SK-N-SH treated with all-trans-retinoic acid at 6 μM for 48 hours (cell line): ENCODE results near the gene ZNF385C.

Source experiments
- ATAC-seq: fragments of 200-7000 bp; cut with Tn5 transposase; 3 replicates; pipeline ENCODE4 v1.9.1; 2020; ENCODE audit warnings: mild to moderate bottlenecking, moderate library complexity
- ARNTL ChIP-seq: fragments of 450-650 bp; formaldehyde crosslinking; IDR thresholded peaks from 2 replicates; pipeline ENCODE4 v1.5.0; 2020; ENCODE audit warnings: low read depth, mild to moderate bottlenecking, moderate library complexity, borderline replicate concordance
- BACH2 ChIP-seq: fragments of 250-450 bp; sonication (Bioruptor Pico); IDR thresholded peaks from 2 replicates; pipeline ENCODE4 v1.9.0; 2021; ENCODE audit warnings: mild to moderate bottlenecking, borderline replicate concordance
- CSDC2 ChIP-seq: fragments of 250-450 bp; sonication (Bioruptor Pico); IDR thresholded peaks from 2 replicates; pipeline ENCODE4 v1.5.0; 2020; ENCODE audit warnings: mild to moderate bottlenecking, moderate library complexity
- GLIS3 ChIP-seq: fragments of 250-450 bp; sonication (Bioruptor Pico); IDR thresholded peaks from 2 replicates; pipeline ENCODE4 v1.5.0; 2020; ENCODE audit warnings: mild to moderate bottlenecking, moderate library complexity
- ISL1 ChIP-seq: fragments of 250-450 bp; sonication (Bioruptor Pico); IDR thresholded peaks from 2 replicates; pipeline ENCODE4 v2.1.2; 2022; ENCODE audit warnings: mild to moderate bottlenecking, moderate library complexity
- OSR1 ChIP-seq: fragments of 250-450 bp; sonication (Bioruptor Pico); IDR thresholded peaks from 2 replicates; pipeline ENCODE4 v1.8.0; 2022; ENCODE audit warnings: moderate library complexity, mild to moderate bottlenecking, inconsistent platforms
- PPARA ChIP-seq: fragments of 250-450 bp; sonication (Bioruptor Pico); IDR thresholded peaks from 2 replicates; pipeline ENCODE4 v1.5.0; 2020; ENCODE audit warnings: mild to moderate bottlenecking, borderline replicate concordance
- RARB ChIP-seq: fragments of 250-450 bp; sonication (Bioruptor Pico); IDR thresholded peaks from 2 replicates; pipeline ENCODE4 v1.8.0; 2021; ENCODE audit warnings: mild to moderate bottlenecking, moderate library complexity
- TCF4 ChIP-seq: fragments of 250-450 bp; sonication (Bioruptor Pico); IDR thresholded peaks from 2 replicates; pipeline ENCODE4 v1.8.0; 2021; ENCODE audit warnings: mild to moderate bottlenecking, moderate library complexity, borderline replicate concordance
- TOX ChIP-seq: fragments of 250-450 bp; sonication (Bioruptor Pico); IDR thresholded peaks from 2 replicates; pipeline ENCODE4 v1.8.0; 2021; ENCODE audit warnings: mild to moderate bottlenecking, moderate library complexity, borderline replicate concordance
- ZC3H10 ChIP-seq: fragments of 250-450 bp; sonication (Bioruptor Pico); IDR thresholded peaks from 2 replicates; pipeline ENCODE4 v1.5.1; 2021; ENCODE audit warnings: mild to moderate bottlenecking, moderate library complexity
- ZFP3 ChIP-seq: fragments of 250-450 bp; sonication (Bioruptor Pico); IDR thresholded peaks from 2 replicates; pipeline ENCODE4 v1.5.0; 2020; ENCODE audit warnings: mild to moderate bottlenecking, moderate library complexity
- ZFP30 ChIP-seq: fragments of 450-650 bp; formaldehyde crosslinking; IDR thresholded peaks from 2 replicates; pipeline ENCODE4 v1.5.0; 2022; ENCODE audit warnings: mild to moderate bottlenecking, moderate library complexity
- ZNF565 ChIP-seq: fragments of 450-650 bp; formaldehyde crosslinking; conservative IDR thresholded peaks from 2 replicates; pipeline ENCODE4 v1.5.0; 2020; ENCODE audit warnings: low read depth, mild to moderate bottlenecking, moderate library complexity
- ZNF70 ChIP-seq: fragments of 450-650 bp; formaldehyde crosslinking; IDR thresholded peaks from 2 replicates; pipeline ENCODE4 v1.5.0; 2020; ENCODE audit warnings: mild to moderate bottlenecking, moderate library complexity
- ZNF8 ChIP-seq: fragments of 450-650 bp; formaldehyde crosslinking; IDR thresholded peaks from 2 replicates; pipeline ENCODE4 v1.5.0; 2020; ENCODE audit warnings: mild to moderate bottlenecking, moderate library complexity
- TF ChIP-seq, protein P1 (sequence below): fragments of 250-450 bp; sonication (Bioruptor Pico); IDR thresholded peaks from 2 replicates; pipeline ENCODE4 v1.5.1; 2021; ENCODE audit warnings: mild to moderate bottlenecking, moderate library complexity
- TF ChIP-seq, protein P2 (sequence below): fragments of 250-450 bp; sonication (Bioruptor Pico); IDR thresholded peaks from 2 replicates; pipeline ENCODE4 v1.5.1; 2020; ENCODE audit warnings: low read depth, mild to moderate bottlenecking, moderate library complexity
- TF ChIP-seq, protein P3 (sequence below): fragments of 250-450 bp; sonication (Bioruptor Pico); IDR thresholded peaks from 2 replicates; pipeline ENCODE4 v1.8.0; 2021; ENCODE audit warnings: low read depth, mild to moderate bottlenecking, moderate library complexity, borderline replicate concordance
- TF ChIP-seq, protein P4 (sequence below): fragments of 250-450 bp; sonication (Bioruptor Pico); IDR thresholded peaks from 2 replicates; pipeline ENCODE4 v1.5.0; 2020; ENCODE audit warnings: mild to moderate bottlenecking, moderate library complexity

The ZNF385C gene

DNA sequence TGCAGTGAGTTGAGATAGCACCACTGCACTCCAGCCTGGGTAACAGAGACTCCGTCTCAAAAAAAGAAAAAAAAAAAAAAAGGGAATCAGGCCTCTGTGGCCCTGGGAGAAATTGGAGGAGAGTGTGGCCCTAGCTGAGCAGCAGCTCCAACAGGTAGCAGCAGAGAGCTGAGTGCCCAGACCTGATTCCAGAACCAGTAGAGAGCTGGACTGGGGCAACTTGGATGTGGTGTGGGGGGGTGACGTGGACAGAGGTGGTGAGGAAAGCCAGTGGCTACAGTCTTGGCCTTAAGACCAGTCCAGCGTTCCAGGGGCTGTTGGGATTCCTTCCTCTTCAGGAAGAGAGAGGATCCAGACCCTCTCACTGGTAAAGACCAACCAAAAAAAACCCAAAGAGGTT, 26.0 kb upstream of the ZNF385C start:
- TF ChIP-seq CSDC2 (CRISPR knock-in tag) (no peak), ZC3H10 (CRISPR knock-in tag) (no peak), ZNF565 (CRISPR knock-in tag) (no peak), RARB (no peak), BACH2 (no peak), PPARA (CRISPR knock-in tag) (no peak), ZFP3 (CRISPR knock-in tag) (no peak), ISL1 (CRISPR knock-in tag) (no peak), ZFP30 (no peak), ARNTL (CRISPR knock-in tag) (no peak), ZNF70 (CRISPR knock-in tag) (no peak), TCF4 (CRISPR knock-in tag) (no peak), TOX (CRISPR knock-in tag) (no peak), OSR1 (CRISPR knock-in tag) (no peak)
- TF ChIP-seq, protein P1, sequence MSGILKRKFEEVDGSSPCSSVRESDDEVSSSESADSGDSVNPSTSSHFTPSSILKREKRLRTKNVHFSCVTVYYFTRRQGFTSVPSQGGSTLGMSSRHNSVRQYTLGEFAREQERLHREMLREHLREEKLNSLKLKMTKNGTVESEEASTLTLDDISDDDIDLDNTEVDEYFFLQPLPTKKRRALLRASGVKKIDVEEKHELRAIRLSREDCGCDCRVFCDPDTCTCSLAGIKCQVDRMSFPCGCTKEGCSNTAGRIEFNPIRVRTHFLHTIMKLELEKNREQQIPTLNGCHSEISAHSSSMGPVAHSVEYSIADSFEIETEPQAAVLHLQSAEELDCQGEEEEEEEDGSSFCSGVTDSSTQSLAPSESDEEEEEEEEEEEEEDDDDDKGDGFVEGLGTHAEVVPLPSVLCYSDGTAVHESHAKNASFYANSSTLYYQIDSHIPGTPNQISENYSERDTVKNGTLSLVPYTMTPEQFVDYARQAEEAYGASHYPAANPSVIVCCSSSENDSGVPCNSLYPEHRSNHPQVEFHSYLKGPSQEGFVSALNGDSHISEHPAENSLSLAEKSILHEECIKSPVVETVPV (CRISPR knock-in tag), result no peak
- TF ChIP-seq, protein P2, sequence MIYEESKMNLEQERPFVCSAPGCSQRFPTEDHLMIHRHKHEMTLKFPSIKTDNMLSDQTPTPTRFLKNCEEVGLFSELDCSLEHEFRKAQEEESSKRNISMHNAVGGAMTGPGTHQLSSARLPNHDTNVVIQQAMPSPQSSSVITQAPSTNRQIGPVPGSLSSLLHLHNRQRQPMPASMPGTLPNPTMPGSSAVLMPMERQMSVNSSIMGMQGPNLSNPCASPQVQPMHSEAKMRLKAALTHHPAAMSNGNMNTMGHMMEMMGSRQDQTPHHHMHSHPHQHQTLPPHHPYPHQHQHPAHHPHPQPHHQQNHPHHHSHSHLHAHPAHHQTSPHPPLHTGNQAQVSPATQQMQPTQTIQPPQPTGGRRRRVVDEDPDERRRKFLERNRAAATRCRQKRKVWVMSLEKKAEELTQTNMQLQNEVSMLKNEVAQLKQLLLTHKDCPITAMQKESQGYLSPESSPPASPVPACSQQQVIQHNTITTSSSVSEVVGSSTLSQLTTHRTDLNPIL (CRISPR knock-in tag), result no peak
- TF ChIP-seq, protein P3, sequence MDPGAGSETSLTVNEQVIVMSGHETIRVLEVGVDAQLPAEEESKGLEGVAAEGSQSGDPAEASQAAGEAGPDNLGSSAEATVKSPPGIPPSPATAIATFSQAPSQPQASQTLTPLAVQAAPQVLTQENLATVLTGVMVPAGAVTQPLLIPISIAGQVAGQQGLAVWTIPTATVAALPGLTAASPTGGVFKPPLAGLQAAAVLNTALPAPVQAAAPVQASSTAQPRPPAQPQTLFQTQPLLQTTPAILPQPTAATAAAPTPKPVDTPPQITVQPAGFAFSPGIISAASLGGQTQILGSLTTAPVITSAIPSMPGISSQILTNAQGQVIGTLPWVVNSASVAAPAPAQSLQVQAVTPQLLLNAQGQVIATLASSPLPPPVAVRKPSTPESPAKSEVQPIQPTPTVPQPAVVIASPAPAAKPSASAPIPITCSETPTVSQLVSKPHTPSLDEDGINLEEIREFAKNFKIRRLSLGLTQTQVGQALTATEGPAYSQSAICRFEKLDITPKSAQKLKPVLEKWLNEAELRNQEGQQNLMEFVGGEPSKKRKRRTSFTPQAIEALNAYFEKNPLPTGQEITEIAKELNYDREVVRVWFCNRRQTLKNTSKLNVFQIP (CRISPR knock-in tag), result no peak
- TF ChIP-seq, protein P4, sequence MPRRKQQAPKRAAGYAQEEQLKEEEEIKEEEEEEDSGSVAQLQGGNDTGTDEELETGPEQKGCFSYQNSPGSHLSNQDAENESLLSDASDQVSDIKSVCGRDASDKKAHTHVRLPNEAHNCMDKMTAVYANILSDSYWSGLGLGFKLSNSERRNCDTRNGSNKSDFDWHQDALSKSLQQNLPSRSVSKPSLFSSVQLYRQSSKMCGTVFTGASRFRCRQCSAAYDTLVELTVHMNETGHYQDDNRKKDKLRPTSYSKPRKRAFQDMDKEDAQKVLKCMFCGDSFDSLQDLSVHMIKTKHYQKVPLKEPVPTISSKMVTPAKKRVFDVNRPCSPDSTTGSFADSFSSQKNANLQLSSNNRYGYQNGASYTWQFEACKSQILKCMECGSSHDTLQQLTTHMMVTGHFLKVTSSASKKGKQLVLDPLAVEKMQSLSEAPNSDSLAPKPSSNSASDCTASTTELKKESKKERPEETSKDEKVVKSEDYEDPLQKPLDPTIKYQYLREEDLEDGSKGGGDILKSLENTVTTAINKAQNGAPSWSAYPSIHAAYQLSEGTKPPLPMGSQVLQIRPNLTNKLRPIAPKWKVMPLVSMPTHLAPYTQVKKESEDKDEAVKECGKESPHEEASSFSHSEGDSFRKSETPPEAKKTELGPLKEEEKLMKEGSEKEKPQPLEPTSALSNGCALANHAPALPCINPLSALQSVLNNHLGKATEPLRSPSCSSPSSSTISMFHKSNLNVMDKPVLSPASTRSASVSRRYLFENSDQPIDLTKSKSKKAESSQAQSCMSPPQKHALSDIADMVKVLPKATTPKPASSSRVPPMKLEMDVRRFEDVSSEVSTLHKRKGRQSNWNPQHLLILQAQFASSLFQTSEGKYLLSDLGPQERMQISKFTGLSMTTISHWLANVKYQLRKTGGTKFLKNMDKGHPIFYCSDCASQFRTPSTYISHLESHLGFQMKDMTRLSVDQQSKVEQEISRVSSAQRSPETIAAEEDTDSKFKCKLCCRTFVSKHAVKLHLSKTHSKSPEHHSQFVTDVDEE (CRISPR knock-in tag), result no peak
- ATAC-seq, result no peak

DNA sequence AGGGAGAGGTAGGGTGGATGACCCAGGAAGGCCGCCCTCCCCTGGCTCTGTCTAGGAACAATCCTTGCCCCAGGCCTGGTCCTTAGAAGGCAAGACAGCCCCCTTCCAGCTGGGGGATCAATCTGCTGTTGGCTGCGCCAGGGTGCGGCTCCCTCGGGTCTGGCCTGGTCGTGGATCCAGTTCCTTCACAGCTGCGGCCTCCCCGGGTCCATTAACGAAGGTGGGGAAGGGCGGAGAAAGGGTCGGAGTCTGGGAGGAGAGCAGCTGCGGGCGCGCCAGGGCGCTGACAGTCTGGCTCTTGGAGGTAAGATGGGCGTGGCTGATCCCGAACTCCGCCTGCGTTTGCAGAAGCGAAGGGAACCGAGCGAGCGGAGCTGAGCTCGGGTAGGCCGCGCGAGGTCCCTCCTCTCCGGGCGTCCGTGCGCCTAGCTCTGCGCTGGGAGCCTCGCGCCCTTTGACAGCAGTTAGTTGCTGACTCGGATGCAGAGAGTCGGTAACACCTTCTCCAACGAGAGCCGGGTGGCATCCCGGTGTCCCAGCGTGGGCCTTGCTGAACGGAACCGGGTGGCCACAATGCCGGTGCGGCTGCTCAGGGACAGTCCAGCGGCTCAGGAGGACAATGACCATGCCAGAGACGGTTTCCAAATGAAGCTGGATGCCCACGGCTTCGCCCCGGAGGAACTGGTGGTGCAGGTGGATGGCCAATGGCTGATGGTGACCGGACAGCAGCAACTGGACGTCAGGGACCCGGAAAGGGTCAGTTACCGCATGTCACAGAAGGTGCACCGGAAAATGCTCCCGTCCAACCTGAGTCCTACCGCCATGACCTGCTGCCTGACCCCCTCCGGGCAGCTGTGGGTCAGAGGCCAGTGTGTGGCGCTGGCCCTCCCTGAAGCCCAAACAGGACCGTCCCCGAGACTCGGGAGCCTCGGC, 24.4 kb upstream of the ZNF385C start, which contains the start of gene HSPB9:
Gene HSPB9, plus strand, starts transcription at position 434 of the 933 bp plus-strand sequence. Its CDS starts 47 bp downstream, at position 481.
- ATAC-seq, result no peak
- TF ChIP-seq CSDC2 (CRISPR knock-in tag) (no peak), ZNF565 (CRISPR knock-in tag) (no peak), TCF4 (CRISPR knock-in tag) (no peak), RARB (no peak), ISL1 (CRISPR knock-in tag) (no peak), GLIS3 (CRISPR knock-in tag) (no peak), BACH2 (no peak), OSR1 (CRISPR knock-in tag) (no peak), ZFP3 (CRISPR knock-in tag) (no peak), ZNF70 (CRISPR knock-in tag) (no peak), ZNF8 (CRISPR knock-in tag) (no peak)
- TF ChIP-seq, protein P4 (CRISPR knock-in tag), result no peak
- TF ChIP-seq, protein P3 (CRISPR knock-in tag), result no peak
- TF ChIP-seq, protein P1 (CRISPR knock-in tag), result no peak
- TF ChIP-seq, protein P2 (CRISPR knock-in tag), result no peak
